Muscle layer of duodenum (tissue), 2 donors: ENCODE data around the gene TBX2.
"Not testable (repeated sequence)": the region's sequence is repeated elsewhere in the genome, so short reads cannot be mapped to it uniquely, and the experiment has no call there.

ENCODE experiments used
- H3K27ac ChIP-seq: one replicate; pipeline ENCODE4 v1.7.0; 2013; ENCODE audit warnings: mild to moderate bottlenecking, low read length
- H3K27me3 ChIP-seq: one replicate; pipeline ENCODE4 v1.7.0; 2013; ENCODE audit warnings: low read depth, mild to moderate bottlenecking, control low read depth, low read length
- H3K36me3 ChIP-seq, 2 donors: one replicate each; pipeline ENCODE4 v1.7.0; 2013; ENCODE audit warnings: low read length in 2 of 2, control low read depth in 1 of 2, mild to moderate bottlenecking in 1 of 2; ENCODE audit not compliant: insufficient read depth in 2 of 2, control insufficient read depth in 1 of 2
- H3K4me1 ChIP-seq, 2 donors: one replicate each; pipeline ENCODE4 v1.7.0; 2013; ENCODE audit warnings: low read length in 2 of 2, mild to moderate bottlenecking in 2 of 2, control low read depth in 1 of 2, moderate library complexity in 1 of 2; ENCODE audit not compliant: insufficient read depth in 2 of 2, control insufficient read depth in 1 of 2
- H3K4me3 ChIP-seq, 2 donors: one replicate each; pipeline ENCODE4 v1.7.0; 2013; ENCODE audit warnings: low read length in 2 of 2, low read depth in 1 of 2, mild to moderate bottlenecking in 1 of 2
- H3K9me3 ChIP-seq, 2 donors: one replicate each; pipeline ENCODE4 v1.7.0; 2013; ENCODE audit warnings: low read length in 2 of 2, control low read depth in 1 of 2, mild to moderate bottlenecking in 1 of 2; ENCODE audit not compliant: control insufficient read depth in 1 of 2
- donor health status: healthy.

TBX2 gene

GRCh38 chr17:61421460-61421859, 21.8 kb downstream of the TBX2 start:
- Histone ChIP-seq H3K9me3 (no peaks in the 10 kb centered on the region), H3K27me3 (peaks cover 24% of the 10 kb centered on the region), H3K27ac (no peak overlapping the region), H3K4me1 (peaks cover 0 to 5% of the 10 kb centered on the region in 2 donors), H3K36me3 (no peaks in the 10 kb centered on the region), H3K4me3 (no peak overlapping the region)

GRCh38 chr17:61422116-61422799, 22.6 kb downstream of the TBX2 start:
- Histone ChIP-seq H3K9me3 (no peaks in the 10 kb centered on the region), H3K27ac (no peak overlapping the region), H3K4me1 (peaks cover 0 to 1% of the 10 kb centered on the region in 2 donors), H3K4me3 (no peak overlapping the region), H3K27me3 (peaks cover 24% of the 10 kb centered on the region), H3K36me3 (no peaks in the 10 kb centered on the region)

GRCh38 chr17:61422869-61423268, 23.2 kb downstream of the TBX2 start:
- H3K27ac ChIP-seq, result no peak overlapping the region
- H3K4me1 ChIP-seq, result no peaks in the 10 kb centered on the region
- H3K27me3 ChIP-seq, result peaks cover 24% of the 10 kb centered on the region
- no peak overlapping the region for H3K4me3 ChIP-seq
- no peaks in the 10 kb centered on the region for H3K36me3 ChIP-seq
- no peaks in the 10 kb centered on the region for H3K9me3 ChIP-seq

- no peak overlapping the region for H3K27ac ChIP-seq
- H3K9me3 ChIP-seq, result no peaks in the 10 kb centered on the region
- no peak overlapping the region for H3K4me3 ChIP-seq
- peaks cover 24% of the 10 kb centered on the region for H3K27me3 ChIP-seq
- no peaks in the 10 kb centered on the region for H3K4me1 ChIP-seq
- H3K36me3 ChIP-seq, result no peaks in the 10 kb centered on the region
Measured at GRCh38 chr17:61423967-61424649, 24.5 kb downstream of the TBX2 start.

- Histone ChIP-seq H3K36me3 (no peaks in the 10 kb centered on the region), H3K27me3 (peaks cover 19% of the 10 kb centered on the region)
Measured at GRCh38 chr17:61425682-61426481, 26.2 kb downstream of the TBX2 start.

GRCh38 chr17:61426482-61427304, 27.1 kb downstream of the TBX2 start:
- Histone ChIP-seq H3K27me3 (peaks cover 15% of the 10 kb centered on the region), H3K36me3 (no peaks in the 10 kb centered on the region), H3K4me1 (no peaks in the 10 kb centered on the region), H3K4me3 (no peak overlapping the region), H3K27ac (no peak overlapping the region), H3K9me3 (no peaks in the 10 kb centered on the region)

More at GRCh38 chr17:61425682-61426481, 26.2 kb downstream of the TBX2 start:
- Histone ChIP-seq H3K9me3 (no peaks in the 10 kb centered on the region), H3K4me1 (no peaks in the 10 kb centered on the region), H3K27ac (no peak overlapping the region), H3K4me3 (no peak overlapping the region)

- peaks cover 10% of the 10 kb centered on the region for H3K27me3 ChIP-seq
- no peaks in the 10 kb centered on the region for H3K4me1 ChIP-seq
- no peak overlapping the region for H3K4me3 ChIP-seq
- no peaks in the 10 kb centered on the region for H3K9me3 ChIP-seq
- no peak overlapping the region for H3K27ac ChIP-seq
- H3K36me3 ChIP-seq, result no peaks in the 10 kb centered on the region
Measured at GRCh38 chr17:61427567-61427966, 27.9 kb downstream of the TBX2 start.

GRCh38 chr17:61429274-61429673, 29.6 kb downstream of the TBX2 start:
- Histone ChIP-seq H3K9me3 (no peaks in the 10 kb centered on the region), H3K36me3 (no peaks in the 10 kb centered on the region)

GRCh38 chr17:61429831-61430230, 30.2 kb downstream of the TBX2 start:
- not testable (repeated sequence) for H3K4me3 ChIP-seq, H3K36me3 ChIP-seq, H3K4me1 ChIP-seq, H3K9me3 ChIP-seq, H3K27ac ChIP-seq, H3K27me3 ChIP-seq

More at GRCh38 chr17:61429274-61429673, 29.6 kb downstream of the TBX2 start:
- Histone ChIP-seq H3K4me1 (no peaks in the 10 kb centered on the region), H3K27ac (no peak overlapping the region), H3K27me3 (peaks cover 6% of the 10 kb centered on the region), H3K4me3 (no peak overlapping the region)

GRCh38 chr17:61431594-61432311, 32.1 kb downstream of the TBX2 start:
- H3K27me3 ChIP-seq, result peaks cover 5% of the 10 kb centered on the region
- no peak overlapping the region for H3K27ac ChIP-seq
- H3K36me3 ChIP-seq, result no peaks in the 10 kb centered on the region
- no peak overlapping the region for H3K4me3 ChIP-seq
- no peaks in the 10 kb centered on the region for H3K4me1 ChIP-seq
- peaks cover 0 to 7% of the 10 kb centered on the region in 2 donors for H3K9me3 ChIP-seq
